HepG2 (cell line): ENCODE results near the gene SMARCC1. TPM values are rescaled to one million over a fixed set of nuclear protein-coding genes. Genes with fewer than 3 reads are reported as not detected.

ENCODE experiments used
- GZF1 ChIP-seq: sonication (generic); formaldehyde crosslinking; IDR thresholded peaks from 2 replicates; pipeline ENCODE4 v1.5.1; 2020; ENCODE audit warnings: mild to moderate bottlenecking, missing genetic modification reagents
- KDM6A ChIP-seq: IDR thresholded peaks from 2 replicates; pipeline ENCODE4 v1.6.1; 2016; ENCODE audit warnings: low read depth
- MAZ ChIP-seq, 2 experiments: sonication (generic) in 1 of 2; formaldehyde crosslinking in 1 of 2; IDR thresholded peaks; 2 replicates each; pipeline versions ENCODE4 v1.5.0 to v1.6.1; 2012 to 2020; ENCODE audit warnings: low read depth in 2 of 2, mild to moderate bottlenecking in 2 of 2, borderline replicate concordance in 1 of 2, improper control_type of control experiment in 1 of 2, low read length in 1 of 2, missing genetic modification reagents in 1 of 2, moderate library complexity in 1 of 2
- NR2F6 ChIP-seq, 2 experiments: IDR thresholded peaks; 2 replicates each; pipeline ENCODE4 v1.6.1; 2016; ENCODE audit warnings: antibody characterized with exemption in 1 of 2, mild to moderate bottlenecking in 1 of 2
- RFX3 ChIP-seq: IDR thresholded peaks from 2 replicates; pipeline ENCODE4 v1.6.1; 2016; ENCODE audit warnings: missing biosample characterization, missing genetic modification reagents
- RFXAP ChIP-seq: sonication (generic); formaldehyde crosslinking; IDR thresholded peaks from 2 replicates; pipeline ENCODE4 v1.4.0; 2020; ENCODE audit warnings: missing genetic modification reagents, borderline replicate concordance
- SMARCE1 ChIP-seq: fragments of 450-650 bp; IDR thresholded peaks from 2 replicates; pipeline ENCODE4 v1.6.1; 2017; ENCODE audit warnings: borderline replicate concordance
- SP1 ChIP-seq, 2 experiments: fragments of 450-650 bp in 1 of 2; sonication (generic) in 1 of 2; formaldehyde crosslinking in 1 of 2; IDR thresholded peaks; 2 replicates each; pipeline versions ENCODE4 v1.4.0 to v1.6.1; 2016 to 2020; ENCODE audit warnings: missing genetic modification reagents in 1 of 2
- ZFP36L1 ChIP-seq: sonication (generic); formaldehyde crosslinking; IDR thresholded peaks from 2 replicates; pipeline ENCODE4 v1.8.0; 2022; ENCODE audit warnings: mild to moderate bottlenecking, missing genetic modification reagents, moderate library complexity
- ZNF343 ChIP-seq: sonication (generic); formaldehyde crosslinking; IDR thresholded peaks from 2 replicates; pipeline ENCODE4 v1.4.0; 2020; ENCODE audit warnings: mild to moderate bottlenecking, missing genetic modification reagents
- ZNF484 ChIP-seq: sonication (generic); formaldehyde crosslinking; IDR thresholded peaks from 2 replicates; pipeline ENCODE4 v1.5.1; 2020; ENCODE audit warnings: mild to moderate bottlenecking, low read depth, missing genetic modification reagents, borderline replicate concordance
- ZNF7 ChIP-seq: IDR thresholded peaks from 2 replicates; pipeline ENCODE4 v1.6.1; 2016; ENCODE audit warnings: missing biosample characterization, missing genetic modification reagents
- ZNF746 ChIP-seq: sonication (generic); formaldehyde crosslinking; IDR thresholded peaks from 2 replicates; pipeline ENCODE4 v1.8.0; 2022; ENCODE audit warnings: mild to moderate bottlenecking, missing genetic modification reagents
- ZNF782 ChIP-seq: sonication (generic); formaldehyde crosslinking; IDR thresholded peaks from 2 replicates; pipeline ENCODE4 v1.4.0; 2020; ENCODE audit warnings: missing genetic modification reagents, mild to moderate bottlenecking, borderline replicate concordance
- ZNF850 ChIP-seq: sonication (generic); formaldehyde crosslinking; conservative IDR thresholded peaks from 2 replicates; pipeline ENCODE4 v1.9.0; 2021; ENCODE audit warnings: mild to moderate bottlenecking, missing genetic modification reagents
- polyA plus RNA-seq, 8 experiments: library from polyadenylated mRNA; depleted of rRNA in 3 of 8; stranded (reverse) in 7 of 8; unstranded in 1 of 8; fragments of >200 nt; fragmentation: Illumina TruSeq in 4 of 8; extraction: Trizol in 4 of 8; gene quantifications; 2 replicates each; pipeline versions ENCODE4 v1.2.1 to v1.2.3, GENCODE V29; 2011 to 2016; ENCODE audit warnings: low read depth in 4 of 8, missing spikeins in 1 of 8, mixed read lengths in 1 of 8; ENCODE audit not compliant: insufficient read depth in 1 of 8
- total RNA-seq, 5 experiments: library from RNA; depleted of rRNA; stranded (reverse); fragments of >200 nt; fragmentation: Illumina TruSeq; extraction: Trizol; gene quantifications; 2 replicates each; pipeline ENCODE4 v1.2.3, GENCODE V29; 2016; ENCODE audit warnings: low read depth in 1 of 5
- TF ChIP-seq, protein P1 (sequence below): sonication (generic); formaldehyde crosslinking; IDR thresholded peaks from 2 replicates; pipeline ENCODE4 v1.5.0; 2020; ENCODE audit warnings: mild to moderate bottlenecking, missing genetic modification reagents
- TF ChIP-seq, protein P2 (sequence below): sonication (generic); formaldehyde crosslinking; IDR thresholded peaks from 2 replicates; pipeline ENCODE4 v1.5.0; 2020; ENCODE audit warnings: missing genetic modification reagents
- TF ChIP-seq, protein P3 (sequence below): sonication (generic); formaldehyde crosslinking; IDR thresholded peaks from 2 replicates; pipeline ENCODE4 v1.4.0; 2020; ENCODE audit warnings: missing genetic modification reagents, borderline replicate concordance
- TF ChIP-seq, protein P4 (sequence below): sonication (generic); formaldehyde crosslinking; IDR thresholded peaks from 2 replicates; pipeline ENCODE4 v1.4.0; 2020; ENCODE audit warnings: missing genetic modification reagents, borderline replicate concordance

Gene SMARCC1
- total and polyA plus RNA-seq, 2 of the 13 experiments (the other 11 are each of a cell fraction or from before 2014, with no cell fraction given) = 47.9 to 58.4 TPM

DNA sequence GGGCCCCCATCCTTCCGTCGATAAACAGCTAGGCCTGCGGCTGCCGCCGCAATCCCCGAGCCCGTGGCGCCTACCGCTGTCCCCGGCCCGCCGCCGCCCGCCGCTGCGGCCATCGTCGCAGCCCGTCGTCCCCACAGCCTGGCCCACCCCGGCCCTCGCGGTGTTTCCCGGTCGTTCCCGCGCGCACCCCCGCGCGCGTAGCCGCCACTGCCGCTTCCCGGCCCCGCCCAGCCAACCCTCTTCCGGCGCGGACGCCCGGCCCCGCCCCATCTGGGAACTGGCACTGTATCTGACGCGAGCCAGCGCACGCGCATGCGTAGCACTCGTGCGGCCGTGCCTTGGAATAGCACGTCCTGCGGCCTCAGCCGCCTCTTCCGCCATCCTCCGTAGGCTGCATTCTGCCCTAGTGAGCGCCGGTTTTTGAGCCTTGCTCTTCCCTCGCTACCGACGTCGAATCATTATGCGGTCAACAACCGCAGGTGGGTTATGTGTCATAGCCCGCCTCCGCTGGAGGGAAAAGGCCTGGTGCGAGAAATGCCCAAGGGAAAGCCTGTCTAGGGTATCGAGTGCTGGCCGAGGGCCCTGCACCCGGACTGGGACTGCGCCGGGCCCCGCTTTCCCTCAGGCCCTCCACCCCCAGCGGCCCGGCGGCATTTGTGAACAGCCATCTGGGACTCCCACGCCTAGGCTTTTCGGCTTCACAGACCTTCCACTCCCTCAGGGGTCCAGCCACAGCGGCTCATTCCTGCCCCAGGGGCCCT, at the start of gene SMARCC1 (continued):
- TF ChIP-seq, protein P1, sequence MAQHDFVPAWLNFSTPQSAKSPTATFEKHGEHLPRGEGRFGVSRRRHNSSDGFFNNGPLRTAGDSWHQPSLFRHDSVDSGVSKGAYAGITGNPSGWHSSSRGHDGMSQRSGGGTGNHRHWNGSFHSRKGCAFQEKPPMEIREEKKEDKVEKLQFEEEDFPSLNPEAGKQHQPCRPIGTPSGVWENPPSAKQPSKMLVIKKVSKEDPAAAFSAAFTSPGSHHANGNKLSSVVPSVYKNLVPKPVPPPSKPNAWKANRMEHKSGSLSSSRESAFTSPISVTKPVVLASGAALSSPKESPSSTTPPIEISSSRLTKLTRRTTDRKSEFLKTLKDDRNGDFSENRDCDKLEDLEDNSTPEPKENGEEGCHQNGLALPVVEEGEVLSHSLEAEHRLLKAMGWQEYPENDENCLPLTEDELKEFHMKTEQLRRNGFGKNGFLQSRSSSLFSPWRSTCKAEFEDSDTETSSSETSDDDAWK (CRISPR knock-in tag) = no peak
- TF ChIP-seq SP1 (IDR thresholded peaks at IDR 0.05) (no peak), SP1 (CRISPR knock-in tag; IDR thresholded peaks at IDR 0.05) (peak; percentile 84), ZNF484 (CRISPR knock-in tag) (no peak), RFXAP (peak; percentile 70; the same call in 1 of the 2 replicates), MAZ (IDR thresholded peaks at IDR 0.05; ENCODE audit: borderline replicate concordance, low read depth, low read length) (peak; percentile 46; the same call in 1 of the 2 replicates), MAZ (CRISPR knock-in tag; IDR thresholded peaks at IDR 0.05; ENCODE audit: low read depth) (peak; percentile 84), KDM6A (CRISPR knock-in tag) (no peak), ZFP36L1 (no peak), ZNF7 (CRISPR knock-in tag) (no peak), ZNF782 (peak; percentile 36; the same call in 1 of the 2 replicates), RFX3 (CRISPR knock-in tag) (no peak), GZF1 (CRISPR knock-in tag) (0 out of 2 replicates have a peak, but pooled peaks have one; percentile 35), ZNF746 (CRISPR knock-in tag) (peak; percentile 72), SMARCE1 (no peak), ZNF343 (CRISPR knock-in tag) (no peak; the same call in 1 of the 2 replicates), ZNF850 (CRISPR knock-in tag) (peak; percentile 72; the same call in 1 of the 2 replicates), NR2F6 (IDR thresholded peaks at IDR 0.05) (no peak), NR2F6 (CRISPR knock-in tag; IDR thresholded peaks at IDR 0.05) (peak; percentile 34)
- TF ChIP-seq, protein P2, sequence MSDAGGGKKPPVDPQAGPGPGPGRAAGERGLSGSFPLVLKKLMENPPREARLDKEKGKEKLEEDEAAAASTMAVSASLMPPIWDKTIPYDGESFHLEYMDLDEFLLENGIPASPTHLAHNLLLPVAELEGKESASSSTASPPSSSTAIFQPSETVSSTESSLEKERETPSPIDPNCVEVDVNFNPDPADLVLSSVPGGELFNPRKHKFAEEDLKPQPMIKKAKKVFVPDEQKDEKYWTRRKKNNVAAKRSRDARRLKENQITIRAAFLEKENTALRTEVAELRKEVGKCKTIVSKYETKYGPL (CRISPR knock-in tag) = no peak
- TF ChIP-seq, protein P3, sequence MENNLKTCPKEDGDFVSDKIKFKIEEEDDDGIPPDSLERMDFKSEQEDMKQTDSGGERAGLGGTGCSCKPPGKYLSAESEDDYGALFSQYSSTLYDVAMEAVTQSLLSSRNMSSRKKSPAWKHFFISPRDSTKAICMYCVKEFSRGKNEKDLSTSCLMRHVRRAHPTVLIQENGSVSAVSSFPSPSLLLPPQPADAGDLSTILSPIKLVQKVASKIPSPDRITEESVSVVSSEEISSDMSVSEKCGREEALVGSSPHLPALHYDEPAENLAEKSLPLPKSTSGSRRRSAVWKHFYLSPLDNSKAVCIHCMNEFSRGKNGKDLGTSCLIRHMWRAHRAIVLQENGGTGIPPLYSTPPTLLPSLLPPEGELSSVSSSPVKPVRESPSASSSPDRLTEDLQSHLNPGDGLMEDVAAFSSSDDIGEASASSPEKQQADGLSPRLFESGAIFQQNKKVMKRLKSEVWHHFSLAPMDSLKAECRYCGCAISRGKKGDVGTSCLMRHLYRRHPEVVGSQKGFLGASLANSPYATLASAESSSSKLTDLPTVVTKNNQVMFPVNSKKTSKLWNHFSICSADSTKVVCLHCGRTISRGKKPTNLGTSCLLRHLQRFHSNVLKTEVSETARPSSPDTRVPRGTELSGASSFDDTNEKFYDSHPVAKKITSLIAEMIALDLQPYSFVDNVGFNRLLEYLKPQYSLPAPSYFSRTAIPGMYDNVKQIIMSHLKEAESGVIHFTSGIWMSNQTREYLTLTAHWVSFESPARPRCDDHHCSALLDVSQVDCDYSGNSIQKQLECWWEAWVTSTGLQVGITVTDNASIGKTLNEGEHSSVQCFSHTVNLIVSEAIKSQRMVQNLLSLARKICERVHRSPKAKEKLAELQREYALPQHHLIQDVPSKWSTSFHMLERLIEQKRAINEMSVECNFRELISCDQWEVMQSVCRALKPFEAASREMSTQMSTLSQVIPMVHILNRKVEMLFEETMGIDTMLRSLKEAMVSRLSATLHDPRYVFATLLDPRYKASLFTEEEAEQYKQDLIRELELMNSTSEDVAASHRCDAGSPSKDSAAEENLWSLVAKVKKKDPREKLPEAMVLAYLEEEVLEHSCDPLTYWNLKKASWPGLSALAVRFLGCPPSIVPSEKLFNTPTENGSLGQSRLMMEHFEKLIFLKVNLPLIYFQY = peak; percentile 53
- TF ChIP-seq, protein P4, sequence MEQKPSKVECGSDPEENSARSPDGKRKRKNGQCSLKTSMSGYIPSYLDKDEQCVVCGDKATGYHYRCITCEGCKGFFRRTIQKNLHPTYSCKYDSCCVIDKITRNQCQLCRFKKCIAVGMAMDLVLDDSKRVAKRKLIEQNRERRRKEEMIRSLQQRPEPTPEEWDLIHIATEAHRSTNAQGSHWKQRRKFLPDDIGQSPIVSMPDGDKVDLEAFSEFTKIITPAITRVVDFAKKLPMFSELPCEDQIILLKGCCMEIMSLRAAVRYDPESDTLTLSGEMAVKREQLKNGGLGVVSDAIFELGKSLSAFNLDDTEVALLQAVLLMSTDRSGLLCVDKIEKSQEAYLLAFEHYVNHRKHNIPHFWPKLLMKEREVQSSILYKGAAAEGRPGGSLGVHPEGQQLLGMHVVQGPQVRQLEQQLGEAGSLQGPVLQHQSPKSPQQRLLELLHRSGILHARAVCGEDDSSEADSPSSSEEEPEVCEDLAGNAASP (CRISPR knock-in tag) = no peak
